SK-N-MC (cell line): ENCODE measurements around the gene SLC12A3.

Source experiments
- EZH2 ChIP-seq: fragments of 200-600 bp; sonication (generic); IDR thresholded peaks from one replicate; pipeline ENCODE4 v1.6.1; 2017; ENCODE audit warnings: antibody characterized with exemption
- FOXP2 ChIP-seq: optimal IDR thresholded peaks from 2 replicates; pipeline ENCODE3; 2011; ENCODE audit warnings: mild to moderate bottlenecking, moderate library complexity; ENCODE audit not compliant: insufficient read depth; ENCODE audit errors: extremely low read length, control extremely low read depth
- POLR2AphosphoS5 ChIP-seq: IDR thresholded peaks from 2 replicates; pipeline ENCODE4 v1.6.1; 2012; ENCODE audit warnings: mild to moderate bottlenecking, low read depth, low read length, borderline replicate concordance

GRCh38 chr16:56892705-56893104, 27.7 kb downstream of the SLC12A3 start:
- TF ChIP-seq POLR2AphosphoS5 (no peak), FOXP2 (no peak), EZH2 (no peak)
